Osteoblast (primary cell): ENCODE measurements around the gene DLGAP1. TPM values are rescaled to one million over a fixed set of nuclear protein-coding genes. Genes with fewer than 3 reads are reported as not detected.

ENCODE experiments used
- DNase-seq: peaks from one replicate; pipeline ENCODE4 v3.0.0; 2011; ENCODE audit warnings: low spot score, mixed read lengths; ENCODE audit not compliant: insufficient read length; ENCODE audit errors: missing footprints
- H2AFZ ChIP-seq: 2 replicates; pipeline ENCODE4 v1.6.0; 2011; ENCODE audit warnings: mild to moderate bottlenecking, low read length
- H3K27ac ChIP-seq: 2 replicates; pipeline ENCODE4 v1.5.1; 2011; ENCODE audit warnings: mild to moderate bottlenecking, low read depth, low read length, moderate library complexity
- H3K27me3 ChIP-seq: 2 replicates; pipeline ENCODE4 v1.6.0; 2012; ENCODE audit warnings: mild to moderate bottlenecking, control low read depth, inconsistent platforms, low read length, moderate library complexity; ENCODE audit not compliant: insufficient read depth
- H3K36me3 ChIP-seq: 2 replicates; pipeline ENCODE4 v1.5.1; 2011; ENCODE audit warnings: mild to moderate bottlenecking, low read length, control low read depth, moderate library complexity; ENCODE audit not compliant: insufficient read depth
- H3K4me1 ChIP-seq: 2 replicates; pipeline ENCODE4 v1.5.1; 2011; ENCODE audit warnings: mild to moderate bottlenecking, low read length, control low read depth, moderate library complexity; ENCODE audit not compliant: insufficient read depth
- H3K4me2 ChIP-seq: 2 replicates; pipeline ENCODE4 v1.6.0; 2011; ENCODE audit warnings: mild to moderate bottlenecking, low read length; ENCODE audit not compliant: insufficient read depth
- H3K4me3 ChIP-seq: fragments of 200-600 bp; sonication (generic); 3 replicates; pipeline ENCODE4 v1.5.1; 2012; ENCODE audit warnings: mild to moderate bottlenecking, low read length, inconsistent platforms; ENCODE audit not compliant: insufficient read depth
- H3K79me2 ChIP-seq: 2 replicates; pipeline ENCODE4 v1.6.0; 2012; ENCODE audit warnings: mild to moderate bottlenecking, low read length, control low read depth, inconsistent platforms; ENCODE audit not compliant: insufficient read depth
- H3K9me3 ChIP-seq: 2 replicates; pipeline ENCODE4 v1.5.1; 2011; ENCODE audit warnings: low read depth, low read length, control low read depth
- H4K20me1 ChIP-seq: 2 replicates; pipeline ENCODE4 v1.6.0; 2012; ENCODE audit warnings: mild to moderate bottlenecking, low read length, control low read depth; ENCODE audit not compliant: insufficient read depth
- total RNA-seq: library from RNA; depleted of rRNA; stranded (reverse); fragments of >200 nt; gene quantifications from 2 replicates; pipeline ENCODE4 v1.2.3, GENCODE V29; 2012
- TF ChIP-seq, protein P1 (sequence below): IDR thresholded peaks from 2 replicates; pipeline ENCODE4 v1.5.1; 2011; ENCODE audit warnings: mild to moderate bottlenecking, low read depth, low read length, moderate library complexity; ENCODE audit errors: extremely low read depth

The DLGAP1 gene
- total RNA-seq, 1 donor = not detected

DNA sequence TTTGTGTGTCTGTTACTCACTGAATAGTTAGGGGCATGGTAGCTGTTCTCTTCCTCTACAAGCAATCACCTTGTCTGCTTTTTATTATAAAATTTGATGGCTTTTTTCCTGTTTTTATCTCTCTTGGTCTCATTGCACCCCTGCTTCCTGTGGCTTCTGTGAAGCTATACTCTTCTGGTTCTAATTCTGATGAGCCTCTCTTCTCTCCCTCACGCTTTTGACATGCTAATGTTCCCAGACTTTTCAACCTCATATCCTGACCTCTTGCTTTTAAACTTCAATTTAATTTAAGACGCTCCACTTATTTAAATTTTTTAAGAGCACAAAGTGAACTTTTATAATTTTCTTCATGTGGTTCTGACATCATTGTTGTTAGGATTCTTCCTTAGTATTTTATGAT lies 361.4 kb downstream of the DLGAP1 start:
- TF ChIP-seq, protein P1, sequence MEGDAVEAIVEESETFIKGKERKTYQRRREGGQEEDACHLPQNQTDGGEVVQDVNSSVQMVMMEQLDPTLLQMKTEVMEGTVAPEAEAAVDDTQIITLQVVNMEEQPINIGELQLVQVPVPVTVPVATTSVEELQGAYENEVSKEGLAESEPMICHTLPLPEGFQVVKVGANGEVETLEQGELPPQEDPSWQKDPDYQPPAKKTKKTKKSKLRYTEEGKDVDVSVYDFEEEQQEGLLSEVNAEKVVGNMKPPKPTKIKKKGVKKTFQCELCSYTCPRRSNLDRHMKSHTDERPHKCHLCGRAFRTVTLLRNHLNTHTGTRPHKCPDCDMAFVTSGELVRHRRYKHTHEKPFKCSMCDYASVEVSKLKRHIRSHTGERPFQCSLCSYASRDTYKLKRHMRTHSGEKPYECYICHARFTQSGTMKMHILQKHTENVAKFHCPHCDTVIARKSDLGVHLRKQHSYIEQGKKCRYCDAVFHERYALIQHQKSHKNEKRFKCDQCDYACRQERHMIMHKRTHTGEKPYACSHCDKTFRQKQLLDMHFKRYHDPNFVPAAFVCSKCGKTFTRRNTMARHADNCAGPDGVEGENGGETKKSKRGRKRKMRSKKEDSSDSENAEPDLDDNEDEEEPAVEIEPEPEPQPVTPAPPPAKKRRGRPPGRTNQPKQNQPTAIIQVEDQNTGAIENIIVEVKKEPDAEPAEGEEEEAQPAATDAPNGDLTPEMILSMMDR = no peak
- no peaks in the 10 kb centered on the region for H4K20me1 ChIP-seq
- H3K4me2 ChIP-seq = no peak overlapping the region
- H3K4me3 ChIP-seq = no peak overlapping the region
- DNase-seq = no peak
- no peaks in the 10 kb centered on the region for H3K79me2 ChIP-seq
- H3K36me3 ChIP-seq = no peaks in the 10 kb centered on the region
- no peaks in the 10 kb centered on the region for H3K9me3 ChIP-seq
- H3K27ac ChIP-seq = no peak overlapping the region
- no peak overlapping the region for H2AFZ ChIP-seq
- no peaks in the 10 kb centered on the region for H3K27me3 ChIP-seq
- no peaks in the 10 kb centered on the region for H3K4me1 ChIP-seq

DNA sequence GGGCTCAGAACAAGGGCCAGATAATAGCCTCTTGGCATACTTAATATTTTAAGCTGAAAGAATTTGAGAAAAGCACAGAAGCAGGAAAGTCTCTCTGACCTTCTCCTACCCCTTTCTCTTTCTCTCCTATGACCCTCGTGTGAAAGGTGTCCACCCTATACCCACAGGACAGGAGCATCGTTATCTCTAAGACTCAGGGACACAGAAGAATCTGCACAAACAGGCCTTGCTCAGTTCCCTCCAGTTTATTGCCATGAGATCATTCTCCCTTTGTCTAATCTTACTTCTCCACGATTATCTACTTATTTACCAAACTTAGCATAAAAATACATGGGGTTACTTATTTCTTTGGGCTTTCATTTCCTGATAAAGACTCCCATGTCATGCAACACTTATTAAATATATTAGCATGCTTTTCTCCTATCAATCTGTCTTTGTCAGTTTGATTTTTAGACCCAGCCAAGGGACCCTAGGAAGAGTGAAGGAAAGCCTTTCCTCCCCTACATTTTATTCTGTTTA lies 370.7 kb downstream of the DLGAP1 start:
- Histone ChIP-seq H3K27me3 (no peaks in the 10 kb centered on the region), H2AFZ (no peak overlapping the region), H4K20me1 (no peaks in the 10 kb centered on the region), H3K9me3 (no peaks in the 10 kb centered on the region), H3K27ac (no peak overlapping the region), H3K4me1 (no peaks in the 10 kb centered on the region), H3K79me2 (no peaks in the 10 kb centered on the region), H3K4me3 (no peak overlapping the region), H3K4me2 (no peak overlapping the region), H3K36me3 (no peaks in the 10 kb centered on the region)
- DNase-seq = no peak
- TF ChIP-seq, protein P1 = no peak

DNA sequence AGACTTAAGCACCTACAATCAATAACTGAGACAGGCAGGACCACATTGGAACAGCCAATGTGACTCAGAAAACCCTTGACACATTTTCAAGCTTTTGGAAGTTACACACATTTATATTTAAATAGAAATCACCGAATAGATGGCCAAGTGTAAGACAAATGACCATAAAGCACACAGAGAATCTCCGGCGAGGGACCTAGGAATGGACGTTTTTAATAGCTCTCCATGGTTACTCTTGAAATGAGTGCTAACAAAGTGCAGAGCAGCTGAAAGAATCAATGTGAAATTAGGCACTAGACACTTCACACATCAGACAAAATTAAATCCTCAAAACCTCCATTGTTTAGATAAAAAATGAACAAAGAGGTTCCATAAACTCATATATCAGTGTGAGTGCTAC lies 376.9 kb downstream of the DLGAP1 start:
- no peak overlapping the region for H2AFZ ChIP-seq
- H3K4me1 ChIP-seq = no peaks in the 10 kb centered on the region
- no peak overlapping the region for H3K27ac ChIP-seq
- no peaks in the 10 kb centered on the region for H3K79me2 ChIP-seq
- no peak overlapping the region for H3K4me2 ChIP-seq
- H3K9me3 ChIP-seq = no peaks in the 10 kb centered on the region
- H3K4me3 ChIP-seq = no peak overlapping the region
- no peak for DNase-seq
- no peaks in the 10 kb centered on the region for H3K27me3 ChIP-seq
- no peaks in the 10 kb centered on the region for H3K36me3 ChIP-seq
- TF ChIP-seq, protein P1 = no peak
- no peaks in the 10 kb centered on the region for H4K20me1 ChIP-seq

GRCh38 chr18:4077721-4078120 lies 377.4 kb downstream of the DLGAP1 start:
- Histone ChIP-seq H3K9me3 (no peaks in the 10 kb centered on the region), H3K79me2 (no peaks in the 10 kb centered on the region), H2AFZ (no peak overlapping the region), H3K27ac (no peak overlapping the region), H3K4me3 (no peak overlapping the region), H3K36me3 (no peaks in the 10 kb centered on the region), H3K4me1 (no peaks in the 10 kb centered on the region), H4K20me1 (no peaks in the 10 kb centered on the region), H3K27me3 (no peaks in the 10 kb centered on the region), H3K4me2 (no peak overlapping the region)
- DNase-seq = no peak
- TF ChIP-seq, protein P1 = no peak
